SK-N-SH (cell line): ENCODE results near the gene TIE1. TPM values are rescaled to one million over a fixed set of nuclear protein-coding genes. Genes with fewer than 3 reads are reported as not detected.

Experiments used
- CTCF ChIA-PET: fragments of 300-600, 350-600 bp; formaldehyde crosslinking; extraction: SDS; loops from one replicate; lab custom pipeline; 2021; lab: Yijun Ruan, JAX
- POLR2A ChIA-PET: fragments of 350-600 bp; sonication (Branson Sonifier 250); formaldehyde crosslinking; extraction: SDS; loops from one replicate; lab custom pipeline; 2020; ENCODE audit warnings: antibody characterized with exemption, inconsistent platforms; lab: Yijun Ruan, JAX
- DNase-seq: peaks from one replicate; pipeline ENCODE4 v3.0.0; 2012
- H2AFZ ChIP-seq: fragments of 200-600 bp; sonication (generic); 2 replicates; pipeline ENCODE4 v1.8.1; 2016; ENCODE audit warnings: antibody characterized with exemption, mild to moderate bottlenecking, low read depth
- H3F3A ChIP-seq: fragments of 200-600 bp; sonication (generic); replicated peaks from 2 replicates; pipeline ENCODE3; 2016; ENCODE audit warnings: antibody characterized with exemption, mild to moderate bottlenecking; ENCODE audit not compliant: insufficient read depth
- H3K27ac ChIP-seq, 2 experiments: fragments of 200-500 bp in 1 of 2; fragments of 200-600 bp in 1 of 2; sonication (Bioruptor generic) in 1 of 2; sonication (generic), shearing (Covaris generic) in 1 of 2; 2 replicates each; pipeline versions ENCODE4 v1.5.1 to v1.6.1; 2014 to 2016; ENCODE audit warnings: low read depth in 2 of 2, inconsistent platforms in 1 of 2, low read length in 1 of 2, mild to moderate bottlenecking in 1 of 2, mixed read lengths in 1 of 2
- H3K27me3 ChIP-seq: fragments of 200-600 bp; sonication (generic), shearing (Covaris generic); 2 replicates; pipeline ENCODE4 v1.6.1; 2016; ENCODE audit warnings: mixed run types; ENCODE audit not compliant: insufficient read depth
- H3K36me3 ChIP-seq, 2 experiments: fragments of 200-500 bp in 1 of 2; fragments of 200-600 bp in 1 of 2; sonication (Bioruptor generic) in 1 of 2; sonication (generic) in 1 of 2; replicated peaks in 1 of 2; 2 replicates each; pipeline versions ENCODE3 to v1.5.1; 2014 to 2016; ENCODE audit warnings: low read length in 1 of 2, mild to moderate bottlenecking in 1 of 2; ENCODE audit not compliant: insufficient read depth in 2 of 2, control insufficient read depth in 1 of 2
- H3K4me1 ChIP-seq, 2 experiments: fragments of 200-500 bp in 1 of 2; fragments of 200-600 bp in 1 of 2; sonication (Bioruptor generic) in 1 of 2; sonication (generic), shearing (Covaris generic) in 1 of 2; 2 replicates each; pipeline versions ENCODE4 v1.5.1 to v1.6.1; 2014 to 2016; ENCODE audit warnings: low read depth in 1 of 2, low read length in 1 of 2, mixed run types in 1 of 2; ENCODE audit not compliant: insufficient read depth in 2 of 2, control insufficient read depth in 1 of 2
- H3K4me2 ChIP-seq: fragments of 200-600 bp; sonication (generic), shearing (Covaris generic); 2 replicates; pipeline ENCODE4 v1.6.1; 2017; ENCODE audit warnings: mixed run types
- H3K4me3 ChIP-seq, 2 experiments: fragments of 200-500 bp in 1 of 2; fragments of 200-600 bp in 1 of 2; sonication (Bioruptor generic) in 1 of 2; sonication (generic), shearing (Covaris generic) in 1 of 2; 2 replicates each; pipeline versions ENCODE4 v1.5.1 to v1.8.1; 2014 to 2016; ENCODE audit warnings: low read depth in 2 of 2, inconsistent platforms in 1 of 2, low read length in 1 of 2, mild to moderate bottlenecking in 1 of 2, mixed read lengths in 1 of 2, moderate library complexity in 1 of 2
- H3K79me2 ChIP-seq: fragments of 200-600 bp; sonication (generic); 2 replicates; pipeline ENCODE4 v1.8.1; 2017; ENCODE audit warnings: mild to moderate bottlenecking; ENCODE audit not compliant: insufficient read depth
- H3K9ac ChIP-seq: fragments of 200-600 bp; sonication (generic); 2 replicates; pipeline ENCODE4 v1.6.1; 2017; ENCODE audit warnings: mixed run types
- H3K9me2 ChIP-seq: fragments of 200-600 bp; sonication (generic); 2 replicates; pipeline ENCODE4 v1.6.1; 2017; ENCODE audit warnings: mixed run types
- H3K9me3 ChIP-seq: fragments of 200-600 bp; sonication (generic); 2 replicates; pipeline ENCODE4 v1.6.1; 2017; ENCODE audit warnings: mixed run types, mild to moderate bottlenecking, moderate library complexity
- H4K20me1 ChIP-seq: fragments of 200-600 bp; sonication (generic); 2 replicates; pipeline ENCODE4 v1.6.1; 2017; ENCODE audit warnings: mild to moderate bottlenecking, mixed run types; ENCODE audit not compliant: insufficient read depth
- ELF1 ChIP-seq: IDR thresholded peaks from 2 replicates; pipeline ENCODE4 v1.4.0; 2012
- EZH2phosphoT487 ChIP-seq: fragments of 200-600 bp; sonication (generic); IDR thresholded peaks from 2 replicates; pipeline ENCODE4 v1.6.1; 2017; ENCODE audit warnings: low read depth, mixed run types, mild to moderate bottlenecking, antibody characterized with exemption, moderate library complexity, borderline replicate concordance
- GABPA ChIP-seq: IDR thresholded peaks from 2 replicates; pipeline ENCODE4 v1.4.0; 2012; ENCODE audit warnings: low read depth, mild to moderate bottlenecking
- GATA2 ChIP-seq: sonication (generic); formaldehyde crosslinking; IDR thresholded peaks from 2 replicates; pipeline ENCODE4 v1.5.0; 2020; ENCODE audit warnings: mild to moderate bottlenecking, missing genetic modification reagents
- JUND ChIP-seq: IDR thresholded peaks from 2 replicates; pipeline ENCODE4 v1.4.0; 2012
- MXI1 ChIP-seq: IDR thresholded peaks from 2 replicates; pipeline ENCODE4 v1.6.1; 2012; ENCODE audit warnings: mild to moderate bottlenecking, low read depth, low read length, improper control_type of control experiment
- NRF1 ChIP-seq: IDR thresholded peaks from 2 replicates; pipeline ENCODE4 v1.6.1; 2012; ENCODE audit warnings: low read depth, mild to moderate bottlenecking, low read length
- POLR2AphosphoS5 ChIP-seq: IDR thresholded peaks from 2 replicates; pipeline ENCODE4 v1.6.1; 2012; ENCODE audit warnings: low read depth, low read length
- RCOR1 ChIP-seq: fragments of 150-350 bp; IDR thresholded peaks from 2 replicates; pipeline ENCODE4 v1.6.1; 2017; ENCODE audit warnings: antibody characterized with exemption, low read length
- RXRA ChIP-seq: IDR thresholded peaks from 2 replicates; pipeline ENCODE4 v1.4.0; 2012; ENCODE audit warnings: low read depth, mild to moderate bottlenecking, borderline replicate concordance
- SIN3A ChIP-seq: IDR thresholded peaks from 2 replicates; pipeline ENCODE4 v1.6.1; 2012; ENCODE audit warnings: low read depth, mild to moderate bottlenecking, low read length, moderate library complexity, borderline replicate concordance
- SMC3 ChIP-seq: IDR thresholded peaks from 2 replicates; pipeline ENCODE4 v1.6.1; 2012; ENCODE audit warnings: low read depth, low read length, improper control_type of control experiment
- TAF1 ChIP-seq: IDR thresholded peaks from 2 replicates; pipeline ENCODE4 v1.6.1; 2012; ENCODE audit warnings: low read depth, mild to moderate bottlenecking, low read length, moderate library complexity, borderline replicate concordance
- TCF12 ChIP-seq: IDR thresholded peaks from 2 replicates; pipeline ENCODE4 v1.4.0; 2012
- YY1 ChIP-seq: IDR thresholded peaks from 2 replicates; pipeline ENCODE4 v1.4.0; 2012; ENCODE audit warnings: low read depth, mild to moderate bottlenecking
- WGBS: methylation state at CpG from one replicate; pipeline ENCODE4 v1.1.6; 2017; ENCODE audit warnings: low lambda C conversion rate; 5-methylcytosine and 5-hydroxymethylcytosine counted together
- polyA plus RNA-seq, 3 experiments: library from polyadenylated mRNA; depleted of rRNA; stranded (reverse); fragments of >200 nt; gene quantifications; 2 replicates each; pipeline ENCODE4 v1.2.3, GENCODE V29; 2012
- TF ChIP-seq, protein P1 (sequence below): IDR thresholded peaks from 2 replicates; pipeline ENCODE4 v1.4.0; 2012; ENCODE audit warnings: low read depth, borderline replicate concordance
- TF ChIP-seq, protein P2 (sequence below): IDR thresholded peaks from 2 replicates; pipeline ENCODE4 v1.6.1; 2012; ENCODE audit warnings: mild to moderate bottlenecking, low read depth, low read length, moderate library complexity
- TF ChIP-seq, protein P3 (sequence below): fragments of 150-350 bp; IDR thresholded peaks from 2 replicates; pipeline ENCODE4 v1.6.1; 2016; ENCODE audit warnings: mild to moderate bottlenecking, low read depth, low read length
- TF ChIP-seq, protein P4 (sequence below): fragments of 150-350 bp; IDR thresholded peaks from 2 replicates; pipeline ENCODE4 v1.6.1; 2017; ENCODE audit warnings: antibody characterized with exemption, low read length, low read depth, borderline replicate concordance
- TF ChIP-seq, protein P5 (sequence below): IDR thresholded peaks from 2 replicates; pipeline ENCODE4; 2012

Gene TIE1
- polyA plus RNA-seq, 1 of the 3 experiments (the other 2 are of a cell fraction), result 1.6 TPM

DNA sequence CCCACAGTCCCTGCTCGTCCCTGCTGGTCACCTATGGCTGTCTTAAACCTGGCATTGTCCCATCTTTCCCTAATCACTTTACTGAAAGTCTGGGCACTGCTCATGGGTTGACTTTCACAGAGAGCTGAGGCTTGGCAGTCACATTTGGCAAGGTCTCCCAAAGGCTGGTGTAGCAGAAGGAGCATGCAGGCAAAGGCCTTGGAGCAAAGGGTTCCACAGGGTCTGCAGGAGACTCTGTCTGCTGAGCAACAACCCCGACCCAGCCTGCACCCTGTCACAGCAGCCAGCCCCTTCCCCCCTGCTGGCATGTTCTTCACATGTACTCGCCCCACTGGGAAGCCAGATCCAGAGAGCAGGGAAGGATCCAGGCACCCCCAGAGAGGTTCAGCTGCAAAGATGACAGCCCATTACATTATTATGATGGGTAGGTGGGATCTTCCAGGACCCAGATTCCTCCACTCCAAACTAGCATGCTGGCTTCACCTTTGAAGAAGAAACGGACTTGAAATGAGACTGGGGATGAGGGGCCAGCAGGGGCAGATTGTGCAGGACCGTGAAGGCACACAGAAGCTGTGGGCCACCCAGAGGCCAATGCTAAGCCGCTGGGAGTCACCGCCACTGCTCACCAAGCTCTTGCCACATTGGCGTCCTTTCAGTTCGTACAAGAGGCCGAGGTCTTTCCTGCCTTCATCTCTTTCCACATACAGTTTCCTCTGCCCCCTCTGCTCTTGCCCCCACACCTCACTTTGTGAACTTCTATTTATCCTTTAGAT lies 45.2 kb upstream of the TIE1 start:
- CTCF ChIA-PET, result no interaction called here
- 27% methylated on average over 9 of the region's 10 CpGs for WGBS
- H3K4me3 ChIP-seq, result no peak overlapping the region
- H4K20me1 ChIP-seq, result no peaks in the 10 kb centered on the region
- H3F3A ChIP-seq, result no peaks in the 10 kb centered on the region
- no peaks in the 10 kb centered on the region for H3K9me3 ChIP-seq
- POLR2A ChIA-PET, result no interaction called here
- H3K27me3 ChIP-seq, result peaks cover 24% of the 10 kb centered on the region; the same call in 1 of the 2 replicates
- H3K27ac ChIP-seq, result no peak overlapping the region
- no peaks in the 10 kb centered on the region for H3K79me2 ChIP-seq
- H3K4me2 ChIP-seq, result no peak overlapping the region
- H3K4me1 ChIP-seq, result no peaks in the 10 kb centered on the region
- no peak for DNase-seq
- no peak overlapping the region for H3K9ac ChIP-seq
- no peaks in the 10 kb centered on the region for H3K36me3 ChIP-seq
- no peak for TF ChIP-seq RCOR1
- no peak for TF ChIP-seq GATA2
- TF ChIP-seq SMC3, result no peak
- TF ChIP-seq JUND, result no peak
- no peak for TF ChIP-seq SIN3A
- TF ChIP-seq, protein P1, sequence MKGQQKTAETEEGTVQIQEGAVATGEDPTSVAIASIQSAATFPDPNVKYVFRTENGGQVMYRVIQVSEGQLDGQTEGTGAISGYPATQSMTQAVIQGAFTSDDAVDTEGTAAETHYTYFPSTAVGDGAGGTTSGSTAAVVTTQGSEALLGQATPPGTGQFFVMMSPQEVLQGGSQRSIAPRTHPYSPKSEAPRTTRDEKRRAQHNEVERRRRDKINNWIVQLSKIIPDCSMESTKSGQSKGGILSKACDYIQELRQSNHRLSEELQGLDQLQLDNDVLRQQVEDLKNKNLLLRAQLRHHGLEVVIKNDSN, result no peak
- TF ChIP-seq ELF1, result no peak
- no peak for TF ChIP-seq GABPA
- no peak for TF ChIP-seq POLR2AphosphoS5
- TF ChIP-seq, protein P2, sequence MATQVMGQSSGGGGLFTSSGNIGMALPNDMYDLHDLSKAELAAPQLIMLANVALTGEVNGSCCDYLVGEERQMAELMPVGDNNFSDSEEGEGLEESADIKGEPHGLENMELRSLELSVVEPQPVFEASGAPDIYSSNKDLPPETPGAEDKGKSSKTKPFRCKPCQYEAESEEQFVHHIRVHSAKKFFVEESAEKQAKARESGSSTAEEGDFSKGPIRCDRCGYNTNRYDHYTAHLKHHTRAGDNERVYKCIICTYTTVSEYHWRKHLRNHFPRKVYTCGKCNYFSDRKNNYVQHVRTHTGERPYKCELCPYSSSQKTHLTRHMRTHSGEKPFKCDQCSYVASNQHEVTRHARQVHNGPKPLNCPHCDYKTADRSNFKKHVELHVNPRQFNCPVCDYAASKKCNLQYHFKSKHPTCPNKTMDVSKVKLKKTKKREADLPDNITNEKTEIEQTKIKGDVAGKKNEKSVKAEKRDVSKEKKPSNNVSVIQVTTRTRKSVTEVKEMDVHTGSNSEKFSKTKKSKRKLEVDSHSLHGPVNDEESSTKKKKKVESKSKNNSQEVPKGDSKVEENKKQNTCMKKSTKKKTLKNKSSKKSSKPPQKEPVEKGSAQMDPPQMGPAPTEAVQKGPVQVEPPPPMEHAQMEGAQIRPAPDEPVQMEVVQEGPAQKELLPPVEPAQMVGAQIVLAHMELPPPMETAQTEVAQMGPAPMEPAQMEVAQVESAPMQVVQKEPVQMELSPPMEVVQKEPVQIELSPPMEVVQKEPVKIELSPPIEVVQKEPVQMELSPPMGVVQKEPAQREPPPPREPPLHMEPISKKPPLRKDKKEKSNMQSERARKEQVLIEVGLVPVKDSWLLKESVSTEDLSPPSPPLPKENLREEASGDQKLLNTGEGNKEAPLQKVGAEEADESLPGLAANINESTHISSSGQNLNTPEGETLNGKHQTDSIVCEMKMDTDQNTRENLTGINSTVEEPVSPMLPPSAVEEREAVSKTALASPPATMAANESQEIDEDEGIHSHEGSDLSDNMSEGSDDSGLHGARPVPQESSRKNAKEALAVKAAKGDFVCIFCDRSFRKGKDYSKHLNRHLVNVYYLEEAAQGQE, result no peak
- TF ChIP-seq, protein P3, sequence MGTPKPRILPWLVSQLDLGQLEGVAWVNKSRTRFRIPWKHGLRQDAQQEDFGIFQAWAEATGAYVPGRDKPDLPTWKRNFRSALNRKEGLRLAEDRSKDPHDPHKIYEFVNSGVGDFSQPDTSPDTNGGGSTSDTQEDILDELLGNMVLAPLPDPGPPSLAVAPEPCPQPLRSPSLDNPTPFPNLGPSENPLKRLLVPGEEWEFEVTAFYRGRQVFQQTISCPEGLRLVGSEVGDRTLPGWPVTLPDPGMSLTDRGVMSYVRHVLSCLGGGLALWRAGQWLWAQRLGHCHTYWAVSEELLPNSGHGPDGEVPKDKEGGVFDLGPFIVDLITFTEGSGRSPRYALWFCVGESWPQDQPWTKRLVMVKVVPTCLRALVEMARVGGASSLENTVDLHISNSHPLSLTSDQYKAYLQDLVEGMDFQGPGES, result no peak
- no peak for TF ChIP-seq RXRA
- TF ChIP-seq TCF12, result no peak
- TF ChIP-seq, protein P4, sequence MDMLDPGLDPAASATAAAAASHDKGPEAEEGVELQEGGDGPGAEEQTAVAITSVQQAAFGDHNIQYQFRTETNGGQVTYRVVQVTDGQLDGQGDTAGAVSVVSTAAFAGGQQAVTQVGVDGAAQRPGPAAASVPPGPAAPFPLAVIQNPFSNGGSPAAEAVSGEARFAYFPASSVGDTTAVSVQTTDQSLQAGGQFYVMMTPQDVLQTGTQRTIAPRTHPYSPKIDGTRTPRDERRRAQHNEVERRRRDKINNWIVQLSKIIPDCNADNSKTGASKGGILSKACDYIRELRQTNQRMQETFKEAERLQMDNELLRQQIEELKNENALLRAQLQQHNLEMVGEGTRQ, result no peak
- TF ChIP-seq, protein P5, sequence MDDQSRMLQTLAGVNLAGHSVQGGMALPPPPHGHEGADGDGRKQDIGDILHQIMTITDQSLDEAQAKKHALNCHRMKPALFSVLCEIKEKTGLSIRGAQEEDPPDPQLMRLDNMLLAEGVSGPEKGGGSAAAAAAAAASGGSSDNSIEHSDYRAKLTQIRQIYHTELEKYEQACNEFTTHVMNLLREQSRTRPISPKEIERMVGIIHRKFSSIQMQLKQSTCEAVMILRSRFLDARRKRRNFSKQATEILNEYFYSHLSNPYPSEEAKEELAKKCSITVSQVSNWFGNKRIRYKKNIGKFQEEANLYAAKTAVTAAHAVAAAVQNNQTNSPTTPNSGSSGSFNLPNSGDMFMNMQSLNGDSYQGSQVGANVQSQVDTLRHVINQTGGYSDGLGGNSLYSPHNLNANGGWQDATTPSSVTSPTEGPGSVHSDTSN, result no peak
- TF ChIP-seq MXI1, result no peak
- no peak for TF ChIP-seq EZH2phosphoT487
- no peak for TF ChIP-seq TAF1
- TF ChIP-seq YY1, result no peak
- no peak for TF ChIP-seq NRF1
- H2AFZ ChIP-seq, result no peak overlapping the region
- H3K9me2 ChIP-seq, result no peaks in the 10 kb centered on the region
